Uterus (tissue), 4 donors: ENCODE results near the gene FKBP9. TPM values are rescaled to one million over a fixed set of nuclear protein-coding genes. Genes with fewer than 3 reads are reported as not detected.
"Not testable (repeated sequence)": the region's sequence is repeated elsewhere in the genome, so short reads cannot be mapped to it uniquely, and the experiment has no call there.

Experiments
- DNase-seq, 2 donors: peaks; one replicate each; pipeline ENCODE4 v3.0.0-alpha.2; 2019 to 2020
- H3K27ac ChIP-seq, 2 donors: fragments of 200-600 bp; sonication (generic); 1 replicate in 1 of 2; 2 replicates in 1 of 2; pipeline ENCODE4 v1.5.1; 2016 to 2018
- H3K27me3 ChIP-seq, 2 donors: fragments of 200-600 bp; sonication (generic); one replicate each; pipeline ENCODE4 v1.5.1; 2018 to 2019; ENCODE audit warnings: control low read depth in 1 of 2
- H3K36me3 ChIP-seq, 2 donors: fragments of 200-600 bp; sonication (generic); one replicate each; pipeline ENCODE4 v1.5.1; 2019; ENCODE audit warnings: control low read depth in 1 of 2
- H3K4me1 ChIP-seq, 2 donors: fragments of 200-600 bp; sonication (generic); one replicate each; pipeline ENCODE4 v1.5.1; 2018 to 2019; ENCODE audit warnings: control low read depth in 1 of 2
- H3K4me3 ChIP-seq, 2 donors: fragments of 200-600 bp; sonication (generic); 1 replicate in 1 of 2; 2 replicates in 1 of 2; pipeline ENCODE4 v1.5.1; 2018 to 2019; ENCODE audit warnings: mild to moderate bottlenecking in 1 of 2
- H3K9me3 ChIP-seq, 2 donors: fragments of 200-600 bp; sonication (generic); one replicate each; pipeline ENCODE4 v1.5.1; 2019; ENCODE audit warnings: control low read depth in 1 of 2
- intact Hi-C: fragments of 100-400 bp; cut with DNase I; formaldehyde crosslinking; loops from one replicate; pipeline ENCODE4 v1.15.1; 2023; ENCODE audit warnings: low total_unique reads
- total RNA-seq, 4 donors: library from RNA; depleted of rRNA in 3 of 4; stranded (reverse); fragments of >200 nt in 3 of 4; gene quantifications; one replicate each; pipeline versions ENCODE4 v1.1.0 to v1.2.4, GENCODE V29; 2014 to 2023
- donor health status: DM: yes; HTN: yes; CAD: no.

FKBP9 gene
- total RNA-seq, 4 donors from 2014 or later: 62.9 to 328 (median 215) TPM

DNA sequence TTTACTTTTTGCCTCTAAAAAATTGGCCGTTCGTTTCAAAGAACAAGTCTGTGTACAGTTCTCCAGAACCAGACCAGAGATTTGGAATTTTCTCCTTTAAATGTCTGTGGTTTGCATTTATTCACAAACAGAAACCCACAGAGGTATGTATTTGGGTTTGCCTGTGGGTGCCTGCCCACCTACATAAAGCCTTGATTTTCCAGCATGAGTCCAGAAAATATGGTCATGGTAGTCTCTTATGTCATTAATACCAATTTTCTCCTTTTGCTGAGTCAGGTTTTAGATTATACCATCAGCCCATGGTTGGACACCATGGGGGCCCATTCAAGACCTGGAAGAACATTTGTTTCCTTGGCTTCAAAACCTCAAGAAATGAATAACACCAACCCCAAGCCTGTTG is 22.7 kb downstream of the FKBP9 start:
- H3K9me3 ChIP-seq, H3K4me1 ChIP-seq, intact Hi-C loops, H3K27ac ChIP-seq, H3K27me3 ChIP-seq, H3K36me3 ChIP-seq, H3K4me3 ChIP-seq, DNase-seq: not testable (repeated sequence)

GRCh38 chr7:32988148-32988547 is 30.9 kb downstream of the FKBP9 start:
- H3K4me1 ChIP-seq, H3K36me3 ChIP-seq, intact Hi-C loops, H3K4me3 ChIP-seq, H3K27ac ChIP-seq, H3K9me3 ChIP-seq, H3K27me3 ChIP-seq, DNase-seq: not testable (repeated sequence)

- H3K27me3 ChIP-seq, H3K4me1 ChIP-seq, H3K36me3 ChIP-seq, H3K9me3 ChIP-seq, intact Hi-C loops, H3K4me3 ChIP-seq: not testable (repeated sequence)
- DNase-seq: peak in 1 of 2 donors; percentile 29
- H3K27ac ChIP-seq: peak overlapping the region; percentile 58 to 70
Measured at GRCh38 chr7:32991068-32991585, 33.9 kb downstream of the FKBP9 start.

GRCh38 chr7:32991975-32992700 is 34.9 kb downstream of the FKBP9 start:
- H3K36me3 ChIP-seq, DNase-seq, H3K4me3 ChIP-seq, H3K9me3 ChIP-seq, H3K27me3 ChIP-seq, H3K4me1 ChIP-seq, intact Hi-C loops: not testable (repeated sequence)
- H3K27ac ChIP-seq: peak overlapping the region in 1 of 2 donors; percentile 70

GRCh38 chr7:32992750-32993149 is 35.5 kb downstream of the FKBP9 start:
- H3K27me3 ChIP-seq, intact Hi-C loops, H3K9me3 ChIP-seq, H3K4me1 ChIP-seq, H3K27ac ChIP-seq, H3K4me3 ChIP-seq, H3K36me3 ChIP-seq, DNase-seq: not testable (repeated sequence)

DNA sequence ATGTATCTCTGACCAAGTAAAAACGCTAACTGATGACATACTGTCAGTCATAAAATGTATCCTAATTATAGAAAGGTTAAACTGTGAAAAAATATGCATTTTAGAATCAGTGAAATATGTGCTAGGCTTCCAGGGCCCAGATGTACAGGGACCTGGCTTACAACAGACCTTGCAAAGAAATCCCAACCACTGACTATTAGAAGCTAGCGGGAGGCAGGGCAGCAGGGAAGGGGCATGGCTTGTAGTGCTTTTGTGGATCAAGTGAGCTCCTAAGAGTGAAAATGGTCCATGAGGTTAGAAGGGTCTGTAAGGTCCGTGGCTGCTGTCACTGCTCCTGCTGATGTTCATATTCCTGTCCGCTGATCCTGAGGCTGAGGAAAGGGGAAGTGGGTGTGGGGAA is 40.7 kb downstream of the FKBP9 start:
- H3K36me3 ChIP-seq, H3K9me3 ChIP-seq, intact Hi-C loops, H3K27me3 ChIP-seq, H3K4me1 ChIP-seq, DNase-seq: not testable (repeated sequence)
- peak overlapping the region in 1 of 2 donors; percentile 21 for H3K4me3 ChIP-seq
- H3K27ac ChIP-seq: peak overlapping the region; percentile 81 to 85

DNA sequence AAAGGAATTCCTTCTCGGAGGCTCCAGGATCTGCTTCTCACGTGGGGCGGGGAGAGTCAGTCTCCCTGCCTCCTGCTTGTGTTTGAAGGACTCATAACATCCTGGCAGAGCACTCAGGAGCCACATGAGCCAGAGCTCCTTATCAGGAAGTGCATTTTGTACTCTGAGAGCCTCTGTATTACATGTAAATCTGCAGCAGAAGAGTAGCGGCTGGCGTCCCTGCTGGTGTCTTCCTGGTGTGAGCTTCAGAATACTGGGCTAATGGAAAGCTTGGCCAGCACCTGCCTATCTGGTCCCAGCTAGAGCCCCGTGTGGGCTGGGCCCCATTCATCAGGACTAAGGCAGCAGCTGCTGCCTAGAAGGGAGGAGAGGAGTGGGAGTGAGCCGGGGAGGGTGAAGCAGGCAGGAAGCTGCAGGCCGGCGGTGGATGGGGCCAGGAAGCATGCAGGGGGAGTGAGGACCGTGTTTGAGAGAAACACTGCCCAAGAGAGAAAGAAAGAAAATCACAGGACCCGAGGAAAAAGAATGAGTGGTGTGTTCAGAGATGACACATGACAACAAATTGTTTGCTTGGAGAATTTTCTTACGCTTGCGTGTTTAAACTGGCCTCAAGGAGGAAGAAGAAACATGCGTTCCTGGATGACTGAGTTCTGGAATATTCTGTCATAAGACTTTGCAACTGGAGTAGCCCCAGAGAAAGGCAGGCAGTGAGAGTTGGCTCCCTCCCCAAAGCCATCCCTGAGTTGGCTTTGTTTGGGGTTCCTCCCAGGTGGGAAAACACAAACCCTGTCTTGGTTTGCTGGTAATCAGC is 41.3 kb downstream of the FKBP9 start:
- peak overlapping the region; percentile 81 to 85 for H3K27ac ChIP-seq
- peak; percentile 74 to 79 for DNase-seq
- H3K4me1 ChIP-seq, H3K9me3 ChIP-seq, H3K27me3 ChIP-seq, H3K36me3 ChIP-seq, intact Hi-C loops: not testable (repeated sequence)
- peak overlapping the region in 1 of 2 donors; percentile 21 for H3K4me3 ChIP-seq

GRCh38 chr7:32999380-32999779 is 42.1 kb downstream of the FKBP9 start:
- DNase-seq, H3K9me3 ChIP-seq, H3K4me3 ChIP-seq, intact Hi-C loops, H3K36me3 ChIP-seq, H3K27me3 ChIP-seq, H3K4me1 ChIP-seq: not testable (repeated sequence)
- peak overlapping the region; percentile 81 to 85 for H3K27ac ChIP-seq

DNA sequence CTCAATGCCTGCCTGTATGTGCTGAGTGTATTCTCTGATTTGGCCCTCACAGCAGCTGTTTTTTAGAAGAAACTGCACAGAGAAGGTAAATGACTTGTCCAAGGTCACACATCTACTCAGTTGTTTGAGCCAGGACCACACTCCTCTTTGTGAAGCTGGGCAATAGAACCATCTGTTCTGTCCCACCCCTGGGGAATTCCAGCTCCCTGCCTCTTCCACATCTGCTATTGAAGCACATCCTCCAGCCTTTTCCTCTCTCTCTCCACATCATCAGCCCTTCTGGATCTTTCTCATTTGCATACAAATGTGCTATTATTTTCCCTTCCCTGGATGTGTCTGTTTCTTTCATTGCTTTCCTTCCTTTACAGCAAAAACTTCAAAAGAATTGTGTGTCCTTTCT is 45.9 kb downstream of the FKBP9 start:
- H3K4me3 ChIP-seq, H3K27ac ChIP-seq, H3K27me3 ChIP-seq, H3K9me3 ChIP-seq, DNase-seq, intact Hi-C loops, H3K36me3 ChIP-seq, H3K4me1 ChIP-seq: not testable (repeated sequence)

DNA sequence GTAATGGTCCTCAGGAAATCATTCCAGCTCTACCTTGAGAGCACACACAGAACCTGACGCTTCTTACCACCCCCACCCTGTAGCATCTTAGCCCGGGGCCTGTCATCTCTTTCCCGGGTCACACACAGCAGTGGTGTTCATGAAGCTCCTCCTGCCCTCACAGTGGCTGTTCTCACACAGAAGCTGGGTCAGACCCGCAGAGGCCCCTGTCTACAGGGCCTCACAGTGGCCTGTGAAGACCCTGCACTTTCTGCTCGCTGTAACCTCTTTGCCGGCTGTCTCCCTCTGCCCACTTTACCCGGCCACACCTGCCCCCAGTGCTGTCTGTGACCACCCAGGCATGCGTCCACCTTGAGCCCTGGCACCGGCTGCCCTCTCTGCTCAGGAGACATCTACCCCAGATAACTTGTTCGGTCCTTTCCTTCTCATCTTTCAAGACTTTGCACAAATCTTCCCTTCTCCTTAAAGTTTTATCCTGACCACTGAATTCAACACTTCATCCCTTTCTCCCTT is 46.9 kb downstream of the FKBP9 start:
- H3K27ac ChIP-seq, H3K4me1 ChIP-seq, H3K4me3 ChIP-seq, H3K27me3 ChIP-seq, intact Hi-C loops, H3K36me3 ChIP-seq, H3K9me3 ChIP-seq, DNase-seq: not testable (repeated sequence)

- intact Hi-C loops, H3K27me3 ChIP-seq, H3K4me3 ChIP-seq, H3K27ac ChIP-seq, DNase-seq, H3K4me1 ChIP-seq, H3K9me3 ChIP-seq, H3K36me3 ChIP-seq: not testable (repeated sequence)
Measured at GRCh38 chr7:33005193-33005592, 48.0 kb downstream of the FKBP9 start.

DNA sequence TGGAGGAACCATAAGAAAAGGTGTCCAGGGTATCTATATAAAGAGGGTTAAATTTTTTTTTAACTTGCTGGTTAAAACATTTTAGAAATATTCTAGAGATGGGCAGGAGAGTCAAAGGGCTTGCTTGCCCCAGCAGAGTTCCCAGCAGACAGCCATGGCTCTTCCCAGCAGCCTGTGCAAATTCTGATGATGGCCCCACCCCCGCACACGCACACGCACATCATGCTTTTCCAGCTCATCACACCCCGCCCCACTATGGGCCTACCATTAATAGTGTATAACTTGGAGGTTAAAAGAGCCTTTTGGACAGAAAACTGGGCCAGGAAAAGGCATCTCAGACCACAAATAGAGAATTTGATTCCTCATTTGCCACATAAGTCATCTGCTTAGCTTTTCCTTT is 48.5 kb downstream of the FKBP9 start:
- H3K4me3 ChIP-seq, H3K27ac ChIP-seq, H3K4me1 ChIP-seq, H3K9me3 ChIP-seq, DNase-seq, H3K36me3 ChIP-seq, intact Hi-C loops, H3K27me3 ChIP-seq: not testable (repeated sequence)
